ENCODE measurements around the gene C10orf105. TPM values are rescaled to one million over a fixed set of nuclear protein-coding genes. Genes with fewer than 3 reads are reported as not detected.

The C10orf105 gene
- total and polyA plus RNA-seq, 7 experiments from 2014 or later = 0.13 to 1.0 (median 0.19) TPM; not detected in 2

DNA sequence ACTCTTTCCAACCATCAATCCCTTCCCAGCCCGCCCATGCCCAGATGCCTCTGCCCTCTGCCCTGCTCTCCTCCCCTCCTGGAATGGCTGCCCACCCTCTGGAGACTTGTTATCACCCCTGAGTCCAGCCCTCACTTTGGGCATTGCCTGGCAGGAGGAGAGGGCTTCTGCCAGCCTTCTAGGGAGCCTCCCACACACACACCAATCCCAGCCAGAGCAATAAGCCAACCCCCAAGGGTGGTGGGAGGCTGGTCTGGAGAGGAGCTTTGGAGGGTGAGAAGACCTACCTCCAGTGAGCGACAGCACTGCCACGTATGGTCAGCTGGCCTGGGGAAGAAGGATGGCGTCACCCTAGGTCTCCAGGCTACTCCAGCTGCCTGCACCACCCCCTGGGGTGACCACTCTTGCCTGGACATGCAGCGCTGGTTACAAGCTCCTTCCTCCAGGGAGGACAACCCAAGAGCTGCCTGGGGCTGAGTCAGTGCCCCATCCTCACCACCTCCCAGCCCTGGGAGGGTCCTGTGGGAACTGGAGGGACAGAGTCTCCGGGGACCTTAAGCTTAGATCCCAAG, 8.4 kb downstream of the C10orf105 start:
- POLR2A ChIA-PET = interaction anchor here (0.7 to 23.5 kb wide), 7 partner anchors 13 to 334 kb away, joined by 3 to 521 read pairs (median 3); partner anchors contain the start of gene VSIR
- Histone ChIP-seq H3K4me3 (ENCODE audit: low read length) (no peak overlapping the region), H3K27me3 (ENCODE audit: control insufficient read depth in 2 of 2, insufficient read depth in 2 of 2, low read length in 2 of 2) (no peaks in the 10 kb centered on the region), H3K4me1 (ENCODE audit: control insufficient read depth in 2 of 2, insufficient read depth in 2 of 2, low read length in 2 of 2) (peaks cover 50 to 55% of the 10 kb centered on the region in 2 donors), H3K36me3 (ENCODE audit: control insufficient read depth in 2 of 3, insufficient read depth in 3 of 3, low read length in 3 of 3) (no peaks in the 10 kb centered on the region), H3K9me3 (ENCODE audit: control insufficient read depth in 2 of 3, low read length in 3 of 3) (no peaks in the 10 kb centered on the region), H3K27ac (ENCODE audit: low read depth, low read length) (peak overlapping the region; percentile 28)
- CTCF ChIA-PET = interaction anchor here (0.7 to 4.2 kb wide), 10 partner anchors 11 to 399 kb away, joined by 3 to 25 read pairs (median 4); partner anchors contain the start of genes SLC29A3 and VSIR
- ATAC-seq (no peak), DNase-seq (no peak)
- Mint-ChIP-seq H3K4me3 (no peak overlapping the region), H3K36me3 (no peaks in the 10 kb centered on the region), H3K9me3 (peaks cover 0 to 2% (median 0%) of the 10 kb centered on the region in 11 donors), H3K27ac (peak overlapping the region; percentile 42 to 100 (median 98)), H3K4me1 (peaks cover 42 to 84% (median 74%) of the 10 kb centered on the region in 7 donors), H3K27me3 (no peaks in the 10 kb centered on the region)
- intact Hi-C loops (cut with micrococcal nuclease) = loop anchor here (5.0 kb wide), 1 partner anchor 36 kb away; no protein-coding TSS in a partner anchor

DNA sequence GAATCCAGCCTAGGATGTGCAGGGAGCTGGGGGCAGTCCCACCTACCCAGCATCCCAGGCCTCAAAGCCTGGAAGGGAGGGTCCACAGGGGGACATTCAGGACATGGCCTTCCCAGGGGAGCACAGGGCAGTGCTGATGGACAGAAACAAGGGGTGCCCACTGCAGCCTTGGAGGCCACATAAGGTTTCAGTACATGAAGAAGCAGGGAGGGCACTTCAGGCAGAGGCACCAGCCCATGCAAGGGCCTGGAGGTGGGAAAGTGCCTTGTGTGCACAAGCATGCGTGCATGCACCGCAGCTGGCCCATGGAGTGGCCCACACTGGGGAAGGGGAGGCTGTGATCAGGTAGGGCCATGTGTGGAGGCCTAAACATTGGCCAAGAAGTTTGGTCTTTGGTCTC, 9.1 kb downstream of the C10orf105 start:
- intact Hi-C loops (cut with micrococcal nuclease) = loop anchor here (5.0 kb wide), 1 partner anchor 37 kb away; no protein-coding TSS in a partner anchor
- Histone ChIP-seq H3K27ac (ENCODE audit: low read depth, low read length) (no peak overlapping the region), H3K4me3 (ENCODE audit: low read length) (no peak overlapping the region), H3K36me3 (ENCODE audit: control insufficient read depth in 2 of 3, insufficient read depth in 3 of 3, low read length in 3 of 3) (no peaks in the 10 kb centered on the region), H3K27me3 (ENCODE audit: control insufficient read depth in 2 of 2, insufficient read depth in 2 of 2, low read length in 2 of 2) (no peaks in the 10 kb centered on the region), H3K4me1 (ENCODE audit: control insufficient read depth in 2 of 2, insufficient read depth in 2 of 2, low read length in 2 of 2) (peaks cover 45 to 49% of the 10 kb centered on the region in 2 donors), H3K9me3 (ENCODE audit: control insufficient read depth in 2 of 3, low read length in 3 of 3) (no peaks in the 10 kb centered on the region)
- H3K4me3 Mint-ChIP-seq = no peak overlapping the region
- CTCF ChIA-PET = interaction anchor here (1.4 to 3.6 kb wide), 3 partner anchors 15 to 62 kb away, joined by 3 to 38 read pairs (median 4); partner anchors contain the start of gene VSIR
- peaks cover 0 to 2% (median 0%) of the 10 kb centered on the region in 11 donors for H3K9me3 Mint-ChIP-seq
- H3K36me3 Mint-ChIP-seq = no peaks in the 10 kb centered on the region
- ATAC-seq (no peak), DNase-seq (no peak)
- H3K27me3 Mint-ChIP-seq = no peaks in the 10 kb centered on the region
- peak overlapping the region in 8 of 9 donors; percentile 54 to 100 (median 79) for H3K27ac Mint-ChIP-seq
- H3K4me1 Mint-ChIP-seq = peaks cover 39 to 82% (median 68%) of the 10 kb centered on the region in 7 donors
- POLR2A ChIA-PET = interaction anchor here (1.0 to 23.5 kb wide), 5 partner anchors 12 to 62 kb away, joined by 3 to 521 read pairs (median 54); partner anchors contain the start of gene VSIR

DNA sequence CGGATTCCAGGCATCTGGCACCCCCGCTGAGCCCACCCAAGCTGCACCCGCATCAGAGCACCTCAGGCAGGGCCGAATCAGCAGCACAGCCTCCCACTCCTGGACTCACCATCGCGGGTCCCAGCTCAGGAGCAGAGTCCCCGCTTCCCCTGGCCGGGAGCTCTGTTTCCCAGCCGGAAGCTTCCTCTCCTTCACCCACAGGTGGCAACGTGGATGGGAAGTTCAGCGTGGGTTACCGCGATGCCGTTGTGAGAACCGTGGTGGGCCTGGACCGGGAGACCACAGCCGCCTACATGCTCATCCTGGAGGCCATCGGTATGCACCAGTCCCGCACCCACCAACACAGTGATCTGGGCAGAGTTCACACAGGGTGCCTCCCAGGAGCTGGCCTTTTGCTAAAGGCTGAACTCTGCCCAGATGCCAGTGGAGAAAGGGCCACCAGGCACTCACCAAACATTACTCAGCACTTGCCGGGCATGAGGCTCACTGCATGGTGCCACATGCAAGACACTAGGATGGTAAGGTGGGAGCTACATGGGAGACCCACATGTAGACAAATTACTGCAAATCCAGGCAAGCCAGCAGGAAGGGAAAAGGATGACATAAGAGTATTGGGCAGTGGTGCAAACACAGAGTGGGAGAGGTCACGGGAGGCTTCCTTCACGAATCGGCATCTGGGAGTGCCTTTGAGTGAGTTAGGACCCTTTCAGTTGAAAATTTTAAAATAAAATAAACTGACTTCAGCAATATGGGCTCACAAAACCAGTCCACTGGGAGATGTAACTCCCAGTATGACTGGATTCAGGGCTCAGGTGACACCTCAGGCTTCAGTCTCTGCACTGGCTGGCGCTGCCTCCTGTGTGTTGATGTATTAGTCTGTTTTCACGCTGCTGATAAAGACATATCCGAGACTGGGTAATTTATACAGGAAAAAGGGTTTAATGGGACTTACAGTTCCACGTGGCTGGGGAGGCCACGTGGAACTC, 10.4 kb downstream of the C10orf105 start:
- H3K4me1 ChIP-seq (ENCODE audit: control insufficient read depth in 2 of 2, insufficient read depth in 2 of 2, low read length in 2 of 2) = peaks cover 32 to 35% of the 10 kb centered on the region in 2 donors
- ChIA-PET POLR2A (interaction anchor here (1.1 to 4.7 kb wide), 10 partner anchors 11 to 64 kb away, joined by 3 to 36 read pairs (median 6); partner anchors contain the start of gene VSIR), CTCF (interaction anchor here (0.5 to 5.1 kb wide), 27 partner anchors 8 to 1699 kb away, joined by 3 to 38 read pairs (median 5); partner anchors contain the start of genes CDH23 and VSIR)
- H3K4me3 ChIP-seq (ENCODE audit: low read length) = no peak overlapping the region
- Mint-ChIP-seq H3K4me3 (no peak overlapping the region), H3K27me3 (no peaks in the 10 kb centered on the region), H3K36me3 (no peaks in the 10 kb centered on the region), H3K9me3 (peaks cover 0 to 2% (median 0%) of the 10 kb centered on the region in 11 donors), H3K4me1 (peaks cover 29 to 70% (median 56%) of the 10 kb centered on the region in 7 donors), H3K27ac (peak overlapping the region in 8 of 9 donors; percentile 10 to 100 (median 71))
- ATAC-seq (no peak), DNase-seq (no peak)
- H3K36me3 ChIP-seq (ENCODE audit: control insufficient read depth in 2 of 3, insufficient read depth in 3 of 3, low read length in 3 of 3) = no peaks in the 10 kb centered on the region
- no peaks in the 10 kb centered on the region for H3K9me3 ChIP-seq (ENCODE audit: control insufficient read depth in 2 of 3, low read length in 3 of 3)
- H3K27ac ChIP-seq (ENCODE audit: low read depth, low read length) = no peak overlapping the region
- intact Hi-C loops (cut with micrococcal nuclease) = loop anchor here (1.0 kb wide), 5 partner anchors 64 to 395 kb away; partner anchors contain the start of genes SLC29A3 (in 2 of the 2) and VSIR (in 1 of the 2)
- no peaks in the 10 kb centered on the region for H3K27me3 ChIP-seq (ENCODE audit: control insufficient read depth in 2 of 2, insufficient read depth in 2 of 2, low read length in 2 of 2)

DNA sequence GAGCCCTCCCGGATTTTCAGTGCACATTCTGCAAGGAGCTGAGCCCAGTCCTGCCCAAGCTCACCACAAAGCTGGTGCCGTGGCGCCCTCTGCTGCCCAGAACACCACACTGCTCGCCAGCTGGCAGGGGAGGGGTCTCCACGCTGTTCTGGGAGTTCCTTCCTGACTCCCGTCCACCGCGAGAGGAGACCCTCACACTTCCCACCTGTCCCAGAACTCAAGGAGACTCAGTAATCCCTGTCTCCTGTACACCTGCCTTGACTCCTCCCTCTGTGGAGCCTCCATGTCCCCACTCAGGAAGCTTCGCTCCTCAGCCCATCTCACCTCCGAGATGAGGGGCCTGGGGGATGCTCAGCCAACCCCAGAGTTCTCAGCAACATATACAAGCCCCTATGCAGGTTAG, 11.3 kb downstream of the C10orf105 start:
- peaks cover 21 to 61% (median 47%) of the 10 kb centered on the region in 7 donors for H3K4me1 Mint-ChIP-seq
- no peaks in the 10 kb centered on the region for H3K9me3 ChIP-seq (ENCODE audit: control insufficient read depth in 2 of 3, low read length in 3 of 3)
- H3K36me3 Mint-ChIP-seq = no peaks in the 10 kb centered on the region
- ATAC-seq = peak; percentile 82
- no peak overlapping the region for H3K4me3 ChIP-seq (ENCODE audit: low read length)
- H3K4me1 ChIP-seq (ENCODE audit: control insufficient read depth in 2 of 2, insufficient read depth in 2 of 2, low read length in 2 of 2) = peaks cover 23 to 27% of the 10 kb centered on the region in 2 donors
- no peaks in the 10 kb centered on the region for H3K27me3 ChIP-seq (ENCODE audit: control insufficient read depth in 2 of 2, insufficient read depth in 2 of 2, low read length in 2 of 2)
- no peaks in the 10 kb centered on the region for H3K27me3 Mint-ChIP-seq
- ChIA-PET CTCF (interaction anchor here (0.7 to 5.1 kb wide), 37 partner anchors 9 to 539 kb away, joined by 3 to 38 read pairs (median 4); partner anchors contain the start of genes C10orf105, CDH23 and VSIR), POLR2A (interaction anchor here (0.5 to 4.7 kb wide), 12 partner anchors 9 to 389 kb away, joined by 3 to 36 read pairs (median 6); partner anchors contain the start of genes SLC29A3 and VSIR)
- intact Hi-C loops (cut with micrococcal nuclease) = loop anchor here (1.0 kb wide), 5 partner anchors 65 to 394 kb away; partner anchors contain the start of genes SLC29A3 (in 2 of the 2) and VSIR (in 1 of the 2)
- peak overlapping the region in 1 of 10 donors; percentile 27 for H3K4me3 Mint-ChIP-seq
- peak overlapping the region in 2 of 9 donors; percentile 13 to 79 for H3K27ac Mint-ChIP-seq
- H3K27ac ChIP-seq (ENCODE audit: low read depth, low read length) = no peak overlapping the region
- peak; percentile 48 to 75 (median 59) for DNase-seq
- peaks cover 0 to 2% (median 0%) of the 10 kb centered on the region in 11 donors for H3K9me3 Mint-ChIP-seq
- no peaks in the 10 kb centered on the region for H3K36me3 ChIP-seq (ENCODE audit: control insufficient read depth in 2 of 3, insufficient read depth in 3 of 3, low read length in 3 of 3)

DNA sequence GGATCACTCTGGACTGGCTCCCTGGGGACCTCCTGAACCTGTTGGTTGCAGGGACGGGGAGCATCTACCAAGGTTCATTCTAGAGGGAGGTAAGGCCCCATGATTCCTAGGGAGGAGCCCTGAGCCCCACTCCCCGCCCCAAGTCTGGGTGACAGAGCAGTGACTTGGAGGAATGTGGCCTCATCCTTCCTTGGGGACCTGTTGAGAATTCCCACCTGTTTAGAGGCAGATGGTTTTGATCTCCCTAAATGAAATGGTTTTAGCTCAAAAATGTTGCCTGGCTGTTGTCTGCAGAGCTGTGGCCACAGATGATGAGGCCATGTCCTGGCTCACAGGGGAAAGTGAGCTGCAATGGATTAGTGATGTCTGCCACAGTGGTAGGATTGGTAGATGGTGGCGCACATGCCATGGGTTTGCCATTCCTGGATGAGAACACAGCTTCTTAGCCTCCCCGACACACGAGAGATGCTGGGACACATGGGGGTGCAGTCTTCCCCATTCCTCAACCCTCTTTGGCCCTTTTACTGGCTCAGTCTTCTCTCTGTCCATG, 12.3 kb downstream of the C10orf105 start:
- peaks cover 17 to 51% (median 37%) of the 10 kb centered on the region in 7 donors for H3K4me1 Mint-ChIP-seq

More for the DNA sequence above, 12.3 kb downstream of the C10orf105 start:
- POLR2A ChIA-PET = interaction anchor here (1.3 to 4.7 kb wide), 6 partner anchors 13 to 388 kb away, joined by 3 to 36 read pairs (median 6); partner anchors contain the start of genes SLC29A3 and VSIR
- Histone ChIP-seq H3K27ac (ENCODE audit: low read depth, low read length) (no peak overlapping the region), H3K27me3 (ENCODE audit: control insufficient read depth in 2 of 2, insufficient read depth in 2 of 2, low read length in 2 of 2) (no peaks in the 10 kb centered on the region), H3K36me3 (ENCODE audit: control insufficient read depth in 2 of 3, insufficient read depth in 3 of 3, low read length in 3 of 3) (no peaks in the 10 kb centered on the region), H3K9me3 (ENCODE audit: control insufficient read depth in 2 of 3, low read length in 3 of 3) (no peaks in the 10 kb centered on the region), H3K4me3 (ENCODE audit: low read length) (no peak overlapping the region), H3K4me1 (ENCODE audit: control insufficient read depth in 2 of 2, insufficient read depth in 2 of 2, low read length in 2 of 2) (peaks cover 13 to 17% of the 10 kb centered on the region in 2 donors)
- Mint-ChIP-seq H3K4me3 (no peak overlapping the region), H3K36me3 (no peaks in the 10 kb centered on the region), H3K27me3 (no peaks in the 10 kb centered on the region), H3K27ac (peak overlapping the region in 4 of 9 donors; percentile 3 to 58 (median 40)), H3K9me3 (peaks cover 0 to 2% (median 0%) of the 10 kb centered on the region in 11 donors)
- CTCF ChIA-PET = interaction anchor here (0.6 to 5.1 kb wide), 25 partner anchors 9 to 400 kb away, joined by 3 to 38 read pairs (median 4); partner anchors contain the start of genes C10orf105 and VSIR
- intact Hi-C loops (cut with micrococcal nuclease) = no loop called here
- no peak for ATAC-seq
- no peak for DNase-seq

Data from naive thymus-derived CD4-positive, alpha-beta T cell (primary cell).